D721Med (cell line): Measurements from ENCODE around the gene THAP7.

Source experiments
- DNase-seq: peaks from one replicate; pipeline ENCODE4 v3.0.0; 2011; ENCODE audit warnings: low spot score; ENCODE audit not compliant: insufficient read length
- FAIRE-seq: peaks from 2 replicates; lab custom pipeline; 2011; peaks lifted over from hg19 to GRCh38; lab: Jason Lieb, UNC
- CTCF ChIP-seq: IDR thresholded peaks from 2 replicates; pipeline ENCODE4 v1.5.1; 2012; ENCODE audit warnings: mild to moderate bottlenecking, control low read depth; ENCODE audit not compliant: insufficient read depth; ENCODE audit errors: missing control alignments

The THAP7 gene

GRCh38 chr22:21029486-21030025 is 27.6 kb upstream of the THAP7 start:
- no peak for DNase-seq
- FAIRE-seq: no peak
- TF ChIP-seq CTCF: no peak

GRCh38 chr22:21028277-21029251 is 26.6 kb upstream of the THAP7 start:
- no peak for DNase-seq
- FAIRE-seq: no peak
- no peak for TF ChIP-seq CTCF

- FAIRE-seq: no peak
- peak; percentile 89 for DNase-seq
Observed at GRCh38 chr22:21026783-21027692, 25.1 kb upstream of the THAP7 start.

GRCh38 chr22:21025763-21026755 is 24.1 kb upstream of the THAP7 start:
- FAIRE-seq (no peak), DNase-seq (no peak)
- TF ChIP-seq CTCF: no peak

More at GRCh38 chr22:21026783-21027692, 25.1 kb upstream of the THAP7 start:
- TF ChIP-seq CTCF: no peak

- DNase-seq: no peak
- no peak for FAIRE-seq
- TF ChIP-seq CTCF: no peak
Observed at GRCh38 chr22:21025266-21025665, 23.3 kb upstream of the THAP7 start.
